Iris pigment epithelial cell (primary cell): Measurements from ENCODE around the gene PRR7.

Source experiments
- DNase-seq: peaks from one replicate; pipeline ENCODE4 v3.0.0-alpha.2; 2011; ENCODE audit warnings: low read depth

The PRR7 gene

GRCh38 chr5:177435847-177436536 lies 10.6 kb upstream of the PRR7 start:
- DNase-seq = no peak

GRCh38 chr5:177437623-177438022 lies 9.0 kb upstream of the PRR7 start:
- no peak for DNase-seq

GRCh38 chr5:177438468-177438867 lies 8.1 kb upstream of the PRR7 start:
- DNase-seq = no peak

GRCh38 chr5:177439518-177440053 lies 7.0 kb upstream of the PRR7 start:
- no peak for DNase-seq

GRCh38 chr5:177440211-177440989 lies 6.2 kb upstream of the PRR7 start:
- no peak for DNase-seq

- no peak for DNase-seq
These were observed 5.4 kb upstream of the PRR7 start for GRCh38 chr5:177440990-177441780.

- no peak for DNase-seq
These were observed 4.4 kb upstream of the PRR7 start for GRCh38 chr5:177442066-177442826.

- DNase-seq = no peak
These were observed 3.2 kb upstream of the PRR7 start for GRCh38 chr5:177443144-177443983.

- DNase-seq = no peak
These were observed 2.2 kb upstream of the PRR7 start for GRCh38 chr5:177444106-177445051.

GRCh38 chr5:177445052-177445916 lies 1.3 kb upstream of the PRR7 start:
- DNase-seq = no peak

GRCh38 chr5:177445917-177446199 lies 756 bp upstream of the PRR7 start:
- DNase-seq = no peak

GRCh38 chr5:177447066-177447610 lies 524 bp downstream of the PRR7 start:
- no peak for DNase-seq

- peak; percentile 45 for DNase-seq
These were observed 1.1 kb downstream of the PRR7 start for GRCh38 chr5:177447611-177448243.

GRCh38 chr5:177448244-177448950 lies 1.8 kb downstream of the PRR7 start:
- no peak for DNase-seq

GRCh38 chr5:177449140-177450061 lies 2.8 kb downstream of the PRR7 start:
- DNase-seq = no peak

- DNase-seq = no peak
These were observed 4.2 kb downstream of the PRR7 start for GRCh38 chr5:177450667-177451424.
